GM10266 (cell line): ENCODE data around the gene GPBP1.
"Not testable (repeated sequence)": the region's sequence is repeated elsewhere in the genome, so short reads cannot be mapped to it uniquely, and the experiment has no call there.

ENCODE experiments used
- DNase-seq: peaks from one replicate; pipeline ENCODE4 v3.0.0; 2012; ENCODE audit errors: extremely low spot score
- TF ChIP-seq, protein P1 (sequence below): IDR thresholded peaks from 2 replicates; pipeline ENCODE4 v1.5.1; 2012; ENCODE audit warnings: mild to moderate bottlenecking, low read depth; ENCODE audit not compliant: control insufficient read depth, insufficient read depth; ENCODE audit errors: missing control alignments

The GPBP1 gene

DNA sequence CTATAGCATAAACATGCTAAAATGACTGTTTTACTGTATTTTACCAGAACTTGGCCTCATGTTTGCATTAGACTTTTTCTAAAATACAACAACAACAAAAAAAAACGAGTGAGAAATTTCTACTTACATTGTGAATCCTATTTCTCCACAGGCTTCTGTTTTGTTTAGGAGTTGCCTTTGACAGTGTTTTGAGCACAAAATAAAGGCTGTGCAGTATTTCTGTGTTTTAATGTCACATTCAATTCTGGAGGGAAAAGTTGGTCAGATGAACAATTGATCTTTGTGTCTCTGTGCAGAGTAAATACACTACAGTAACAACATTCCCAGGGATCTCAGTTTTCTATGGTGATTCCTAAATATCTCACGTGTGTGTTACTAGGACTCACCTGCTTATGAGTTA, 131.1 kb downstream of the GPBP1 start:
- no peak for DNase-seq
- TF ChIP-seq, protein P1, sequence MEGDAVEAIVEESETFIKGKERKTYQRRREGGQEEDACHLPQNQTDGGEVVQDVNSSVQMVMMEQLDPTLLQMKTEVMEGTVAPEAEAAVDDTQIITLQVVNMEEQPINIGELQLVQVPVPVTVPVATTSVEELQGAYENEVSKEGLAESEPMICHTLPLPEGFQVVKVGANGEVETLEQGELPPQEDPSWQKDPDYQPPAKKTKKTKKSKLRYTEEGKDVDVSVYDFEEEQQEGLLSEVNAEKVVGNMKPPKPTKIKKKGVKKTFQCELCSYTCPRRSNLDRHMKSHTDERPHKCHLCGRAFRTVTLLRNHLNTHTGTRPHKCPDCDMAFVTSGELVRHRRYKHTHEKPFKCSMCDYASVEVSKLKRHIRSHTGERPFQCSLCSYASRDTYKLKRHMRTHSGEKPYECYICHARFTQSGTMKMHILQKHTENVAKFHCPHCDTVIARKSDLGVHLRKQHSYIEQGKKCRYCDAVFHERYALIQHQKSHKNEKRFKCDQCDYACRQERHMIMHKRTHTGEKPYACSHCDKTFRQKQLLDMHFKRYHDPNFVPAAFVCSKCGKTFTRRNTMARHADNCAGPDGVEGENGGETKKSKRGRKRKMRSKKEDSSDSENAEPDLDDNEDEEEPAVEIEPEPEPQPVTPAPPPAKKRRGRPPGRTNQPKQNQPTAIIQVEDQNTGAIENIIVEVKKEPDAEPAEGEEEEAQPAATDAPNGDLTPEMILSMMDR = no peak

DNA sequence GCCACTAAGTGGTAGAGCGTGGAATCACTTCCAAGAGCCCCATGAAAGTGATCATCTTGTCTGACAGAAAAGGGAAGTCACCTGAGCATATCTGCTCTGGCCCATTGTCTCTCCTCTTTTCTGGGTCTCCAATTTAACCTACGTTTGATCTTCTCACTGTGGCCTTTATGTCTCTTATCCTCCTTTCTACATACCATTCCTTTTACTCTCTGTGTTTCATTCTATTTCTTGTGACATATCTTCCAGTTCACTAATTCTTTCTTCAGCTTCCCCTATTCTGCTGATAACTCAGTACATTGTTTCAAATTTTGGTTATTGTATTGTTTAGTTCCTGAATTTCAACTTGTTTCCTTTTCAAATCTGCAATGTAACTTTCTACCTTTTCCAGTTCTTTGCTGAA, 132.5 kb downstream of the GPBP1 start:
- no peak for DNase-seq
- TF ChIP-seq, protein P1 = no peak

DNA sequence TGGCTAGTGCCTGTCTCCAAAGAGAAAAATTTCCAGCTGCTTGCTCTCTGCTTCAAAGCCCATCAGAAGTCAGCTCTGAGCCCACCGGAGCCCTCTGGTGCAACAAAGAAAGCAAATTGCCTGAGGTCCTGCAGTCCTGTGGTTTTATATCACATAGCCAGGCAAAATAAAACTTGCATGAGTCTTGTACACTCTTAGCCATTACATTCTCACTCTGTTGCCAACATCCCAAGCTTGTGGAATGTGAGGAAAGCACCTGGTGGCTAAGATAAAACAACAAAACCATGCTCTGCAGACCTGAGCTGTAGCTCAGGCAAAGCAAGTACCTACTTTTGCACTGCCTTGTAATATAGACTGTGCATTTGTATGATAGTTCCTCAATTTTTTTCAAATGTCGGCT, 133.7 kb downstream of the GPBP1 start:
- TF ChIP-seq, protein P1 = no peak
- DNase-seq = no peak

DNA sequence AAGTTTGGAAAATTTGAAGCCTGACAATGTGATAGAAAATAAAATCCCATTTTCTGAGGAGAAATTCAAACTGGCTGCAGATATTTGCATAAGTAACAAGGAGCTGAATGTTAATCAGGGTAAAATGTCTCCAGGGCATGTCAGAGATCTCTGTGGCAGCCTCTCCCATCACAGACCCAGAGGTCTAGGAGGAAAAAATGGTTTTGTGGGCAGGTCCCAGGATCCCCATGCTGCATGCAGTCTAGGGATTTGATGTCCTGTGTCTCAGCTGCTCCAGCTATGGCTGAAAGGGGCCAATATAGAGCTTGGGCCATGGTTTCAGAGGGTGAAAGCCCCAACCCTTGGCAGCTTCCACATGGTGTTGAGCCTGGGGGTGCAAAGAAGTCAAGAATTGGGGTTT, 135.2 kb downstream of the GPBP1 start:
- not testable (repeated sequence) for DNase-seq

DNA sequence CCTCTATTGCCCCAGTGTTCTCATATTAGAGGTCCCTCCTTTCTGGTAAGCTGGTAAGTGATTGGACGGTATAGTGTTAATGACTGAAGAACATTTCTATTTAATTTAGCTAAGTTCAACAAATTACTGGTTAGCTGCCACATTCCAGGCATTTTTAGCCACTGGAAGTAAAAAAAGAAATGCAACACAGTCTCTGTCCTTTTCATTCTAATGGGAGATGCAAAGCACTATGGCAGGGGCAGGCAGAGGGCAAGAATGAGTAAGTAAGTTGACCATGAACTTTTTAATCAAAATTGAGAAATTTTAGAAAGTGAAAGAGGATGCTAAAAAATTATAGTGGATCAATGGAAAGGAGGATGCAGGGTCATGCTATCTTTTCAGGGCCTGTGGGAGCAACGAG, 137.4 kb downstream of the GPBP1 start:
- TF ChIP-seq, protein P1 = no peak
- no peak for DNase-seq

DNA sequence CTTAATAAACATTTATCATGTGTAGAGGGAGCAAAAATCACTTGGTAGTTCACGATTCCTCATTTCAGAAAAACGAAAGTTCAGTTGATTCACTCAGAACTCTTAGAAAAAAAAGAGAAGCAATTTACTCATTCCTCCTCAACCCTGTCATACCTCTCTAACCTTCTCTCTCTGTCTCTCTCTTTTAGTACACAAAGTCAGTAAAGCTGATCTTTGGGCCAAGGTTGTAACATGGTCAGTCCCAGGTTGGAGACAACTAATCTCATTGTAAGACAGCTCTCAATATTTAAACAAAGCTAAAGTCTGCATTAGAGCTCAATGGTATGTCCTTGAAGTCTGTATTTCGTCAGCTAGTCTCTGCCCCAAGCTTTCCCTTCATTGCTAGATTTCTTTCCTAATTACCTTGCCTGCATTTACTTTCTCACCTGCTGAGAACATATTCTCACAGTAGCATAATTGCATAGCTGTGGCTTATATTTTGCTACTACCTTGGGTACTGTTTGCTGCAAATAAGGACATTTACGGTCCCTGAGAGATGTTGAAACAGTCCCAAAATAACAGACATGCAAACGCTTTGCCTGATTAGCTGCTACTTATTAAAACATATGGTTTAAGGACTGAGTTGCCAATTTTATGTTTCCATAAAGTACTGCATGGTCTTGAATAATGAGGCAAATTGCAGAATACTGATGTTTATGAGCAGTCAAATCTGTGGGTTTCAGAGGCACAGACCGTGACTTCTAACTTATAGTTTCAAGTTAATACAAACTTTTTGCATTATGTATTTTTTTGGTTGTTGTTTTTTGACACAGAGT, 138.3 kb downstream of the GPBP1 start:
- DNase-seq = no peak
- TF ChIP-seq, protein P1 = no peak

DNA sequence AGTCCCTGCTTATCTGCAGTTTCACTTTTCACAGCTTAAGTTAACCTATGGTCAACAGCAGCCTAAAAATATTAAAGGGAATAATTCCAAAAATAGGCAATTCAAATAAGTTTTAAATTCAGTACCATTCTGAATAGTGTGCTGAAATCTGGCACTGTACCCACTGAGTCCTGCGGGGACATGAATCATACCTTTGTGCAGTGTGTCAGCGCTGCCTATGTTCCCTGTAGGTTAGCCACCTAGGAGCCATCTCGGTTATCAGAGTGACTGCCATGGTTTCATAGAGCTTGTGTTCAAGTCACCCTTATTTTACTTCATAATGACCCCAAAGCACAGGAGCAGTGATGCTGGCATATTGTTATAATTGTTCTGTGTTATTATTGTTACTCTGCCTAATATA, 139.9 kb downstream of the GPBP1 start:
- TF ChIP-seq, protein P1 = no peak

More for the DNA sequence above, 139.9 kb downstream of the GPBP1 start:
- no peak for DNase-seq
